Posterior cingulate gyrus (tissue), 11 donors: ENCODE results near the gene CCDC51.

Experiments used
- DNase-seq, 10 donors: peaks; one replicate each; pipeline versions ENCODE4 v3.0.0 to v3.0.0-alpha.2; 2020 to 2021; ENCODE audit warnings: mixed read lengths in 3 of 10
- intact Hi-C: fragments of 100-400 bp; cut with DNase I; formaldehyde crosslinking; loops from one replicate; pipeline ENCODE4 v1.15.1; 2023

The CCDC51 gene

GRCh38 chr3:48436477-48436787 is 3.5 kb downstream of the CCDC51 start:
- intact Hi-C loops = loop anchor here (1.0 to 5.0 kb wide), 4 partner anchors 35 to 244 kb away; no protein-coding TSS in a partner anchor
- peak in 1 of 10 donors; percentile 31 for DNase-seq

DNA sequence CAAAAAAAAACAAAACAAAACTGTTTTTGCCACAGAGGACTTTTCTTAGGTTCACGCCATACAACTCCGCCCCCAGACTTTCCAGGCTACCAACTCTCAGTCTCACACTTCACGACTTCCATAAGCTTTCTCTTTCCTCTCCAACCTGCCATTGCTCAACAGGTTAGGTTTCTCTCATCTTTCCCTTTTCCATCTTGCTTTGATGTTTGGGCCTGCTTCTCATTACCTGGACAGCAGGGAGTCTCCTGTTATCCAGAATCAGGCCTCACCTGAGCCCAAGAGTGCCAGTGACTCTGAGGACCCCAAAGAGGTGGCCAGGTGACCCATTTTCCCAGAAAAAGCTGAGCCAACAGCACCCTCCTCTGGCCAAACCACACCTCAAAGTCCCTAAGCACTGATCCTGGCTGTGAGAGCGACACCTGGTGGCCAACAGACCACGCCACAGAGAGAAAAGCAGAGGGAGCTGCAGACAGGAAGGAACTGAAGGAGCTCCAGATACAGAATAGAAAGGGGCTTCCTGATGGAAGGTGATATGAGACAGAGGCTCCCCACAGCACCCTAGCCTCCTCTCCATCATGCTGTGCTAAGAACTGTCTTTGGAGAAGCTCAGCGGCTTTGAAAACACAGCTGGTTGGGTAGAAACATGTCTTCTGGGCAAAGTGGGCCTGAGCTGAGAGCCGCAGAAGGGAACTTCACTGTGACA is 4.0 kb downstream of the CCDC51 start:
- DNase-seq = peak; percentile 77 to 99 (median 92)
- intact Hi-C loops = loop anchor here (1.0 to 5.0 kb wide), 4 partner anchors 35 to 244 kb away; no protein-coding TSS in a partner anchor

GRCh38 chr3:48435223-48435595 is 4.7 kb downstream of the CCDC51 start:
- DNase-seq = no peak
- intact Hi-C loops = loop anchor here (5.0 kb wide), 1 partner anchor 243 kb away; no protein-coding TSS in a partner anchor

DNA sequence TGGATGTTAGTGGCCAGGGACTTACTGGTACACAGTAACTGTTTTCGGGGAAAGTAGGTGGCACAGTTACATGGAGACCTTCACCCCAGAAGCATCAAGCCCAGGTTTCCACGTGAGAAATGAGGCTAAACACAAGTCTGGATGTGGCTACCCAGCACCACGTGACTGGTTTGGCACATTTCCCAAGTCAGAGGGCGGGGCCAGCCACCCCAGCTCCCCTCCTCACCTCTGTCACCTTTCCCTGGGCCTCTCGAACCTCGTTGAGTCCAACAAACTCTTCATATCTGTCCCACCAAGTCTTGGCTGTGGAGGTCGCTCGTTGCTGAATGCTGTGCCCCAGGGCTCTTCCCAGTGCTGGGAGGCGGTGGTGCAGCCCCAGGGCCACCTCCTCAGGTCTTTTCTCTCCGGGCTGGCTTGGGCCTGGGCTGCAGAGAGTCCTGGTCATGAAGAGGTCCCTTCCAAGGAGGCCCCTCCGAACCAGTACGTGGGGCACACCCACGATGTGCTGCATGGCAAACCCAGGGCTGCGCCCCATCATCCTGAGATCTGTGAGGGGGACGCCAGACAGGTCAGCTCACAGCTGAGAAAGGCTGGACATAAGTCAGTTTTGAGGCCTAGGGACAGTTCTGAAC is 5.2 kb downstream of the CCDC51 start:
- intact Hi-C loops = loop anchor here (5.0 kb wide), 1 partner anchor 242 kb away; no protein-coding TSS in a partner anchor
- DNase-seq = peak in 2 of 10 donors; percentile 66 to 73

- intact Hi-C loops = no loop called here
- DNase-seq = peak in 2 of 10 donors; percentile 49 to 71
Measured at GRCh38 chr3:48433472-48434118, 6.3 kb downstream of the CCDC51 start.

DNA sequence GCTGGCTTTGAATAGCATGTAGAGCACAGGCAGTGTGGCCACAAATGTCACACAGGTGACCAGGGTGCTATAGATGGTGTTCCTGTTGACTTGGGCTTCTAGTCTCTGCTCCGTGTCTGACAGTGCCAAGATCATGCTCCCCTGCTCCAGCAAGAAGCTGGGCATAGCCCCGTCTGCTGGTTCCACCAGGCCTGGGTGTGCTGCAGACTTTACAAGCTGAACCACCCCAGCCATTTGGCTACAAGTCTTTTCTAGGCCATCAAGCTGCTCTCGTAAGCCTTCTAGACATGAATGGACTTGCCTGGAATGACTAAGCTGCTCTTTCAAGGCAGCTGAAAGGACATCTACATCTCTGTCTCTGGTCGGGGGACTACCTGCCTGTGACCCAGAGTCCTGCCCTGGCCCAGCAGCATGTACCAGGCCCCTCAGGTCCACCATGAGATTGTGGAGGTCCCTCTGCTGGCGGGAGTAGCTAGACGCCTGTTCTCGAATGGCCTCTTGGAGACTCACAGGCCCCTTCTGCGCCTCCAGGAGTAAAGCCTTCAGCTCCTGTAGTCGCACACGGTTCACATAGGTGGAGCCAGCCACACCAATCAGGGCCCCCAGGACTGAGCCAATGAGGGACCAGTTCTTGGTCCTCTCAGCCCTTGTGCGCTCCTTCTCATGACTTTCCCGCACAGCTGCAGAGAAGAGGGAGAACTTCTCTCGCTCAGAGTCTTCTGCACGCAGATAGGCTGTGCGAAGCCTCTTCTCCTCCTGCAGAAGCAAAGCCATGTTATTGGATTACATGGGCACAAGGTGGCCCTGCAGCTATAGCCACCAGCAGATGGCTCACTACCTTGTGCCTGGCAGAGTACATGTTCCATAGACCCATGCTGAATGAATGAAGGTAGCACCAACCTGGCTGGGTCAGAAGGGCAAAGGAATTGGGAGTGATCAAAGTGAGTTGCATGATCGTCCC is 7.2 kb downstream of the CCDC51 start:
- peak in 1 of 10 donors; percentile 77 for DNase-seq
- intact Hi-C loops = no loop called here

DNA sequence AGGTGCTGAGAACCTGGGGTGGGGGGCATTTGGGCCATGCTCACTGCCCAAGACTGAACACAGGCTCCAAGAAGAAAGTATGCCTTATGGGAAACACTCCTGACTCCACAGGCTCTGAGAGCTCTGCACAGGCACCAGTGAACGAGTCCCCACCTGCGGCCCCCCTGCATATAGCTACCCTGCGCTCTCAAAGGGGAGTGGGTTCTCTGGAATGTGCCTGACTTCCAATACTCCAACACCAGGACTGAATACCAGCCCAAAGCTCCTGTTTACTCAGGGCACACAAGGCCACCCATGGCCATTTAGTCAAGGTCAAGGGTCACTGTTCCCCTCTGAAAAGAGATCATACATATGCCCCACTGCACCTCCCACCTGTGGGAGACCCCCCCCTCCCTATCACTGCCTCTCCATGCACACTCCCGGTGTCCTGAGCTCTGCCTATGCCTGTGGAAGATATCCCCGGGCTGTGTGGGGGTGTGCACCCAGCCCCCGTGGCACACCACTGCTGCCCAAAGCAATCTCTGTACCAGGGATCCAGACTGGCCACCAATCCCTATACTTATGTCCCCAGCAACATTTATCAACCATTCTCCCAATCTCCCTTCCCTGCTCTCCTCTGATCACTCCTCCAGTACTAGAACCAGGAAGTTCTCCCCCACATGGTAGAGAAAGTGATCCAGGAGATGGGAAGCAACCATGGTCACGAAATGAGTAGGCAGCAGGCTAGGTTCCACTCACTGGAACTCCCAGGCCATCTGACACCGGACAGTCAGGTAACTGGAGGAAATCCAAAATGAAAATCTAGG is 8.5 kb downstream of the CCDC51 start:
- peak in 1 of 10 donors; percentile 61 for DNase-seq

GRCh38 chr3:48430708-48431101 is 9.2 kb downstream of the CCDC51 start:
- intact Hi-C loops = no loop called here
- DNase-seq = peak in 1 of 10 donors; percentile 69

More for the DNA sequence above, 8.5 kb downstream of the CCDC51 start:
- intact Hi-C loops = no loop called here

DNA sequence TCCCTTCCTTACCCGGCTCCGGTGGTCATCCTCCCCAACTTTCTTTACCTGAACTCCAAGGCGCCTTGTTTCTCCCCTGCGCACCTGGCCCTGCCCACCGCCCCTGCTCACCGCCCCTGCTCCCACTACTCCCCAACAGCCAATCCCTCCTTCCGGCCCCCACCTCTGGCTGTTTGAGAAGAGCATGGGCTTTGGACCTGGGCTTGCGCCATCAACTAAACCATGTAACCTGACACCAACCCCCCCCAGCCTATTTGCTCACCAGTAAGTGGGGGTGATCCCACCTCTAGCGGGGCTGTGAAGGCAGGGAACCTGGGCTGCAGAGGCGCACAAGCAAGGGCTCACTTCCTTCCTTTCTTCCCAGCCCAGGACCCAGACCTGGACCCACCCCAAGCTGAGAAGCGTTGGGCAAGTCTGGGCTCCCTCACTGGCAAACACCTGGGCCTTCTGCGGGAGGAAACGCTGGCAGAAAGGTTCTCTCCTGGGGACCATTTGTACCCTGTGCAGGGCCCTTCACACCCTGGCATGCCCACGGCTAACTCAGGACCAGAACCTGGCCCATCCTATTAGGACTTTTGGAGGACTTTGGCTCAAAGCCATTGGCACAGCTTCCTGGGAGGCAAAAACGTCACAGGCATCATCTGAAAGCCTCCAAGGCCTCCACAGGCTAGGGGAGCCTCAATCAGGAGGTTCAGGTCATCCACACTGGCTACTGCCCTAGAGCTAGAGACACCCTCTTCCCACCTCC is 9.8 kb downstream of the CCDC51 start, which contains the start of gene PLXNB1:
PLXNB1 (minus strand) TSS at position 127 of the 748 bp plus-strand sequence. CDS start 5,475 bp downstream, outside the sequence.
- peak in 2 of 10 donors; percentile 74 to 80 for DNase-seq
- intact Hi-C loops = no loop called here

DNA sequence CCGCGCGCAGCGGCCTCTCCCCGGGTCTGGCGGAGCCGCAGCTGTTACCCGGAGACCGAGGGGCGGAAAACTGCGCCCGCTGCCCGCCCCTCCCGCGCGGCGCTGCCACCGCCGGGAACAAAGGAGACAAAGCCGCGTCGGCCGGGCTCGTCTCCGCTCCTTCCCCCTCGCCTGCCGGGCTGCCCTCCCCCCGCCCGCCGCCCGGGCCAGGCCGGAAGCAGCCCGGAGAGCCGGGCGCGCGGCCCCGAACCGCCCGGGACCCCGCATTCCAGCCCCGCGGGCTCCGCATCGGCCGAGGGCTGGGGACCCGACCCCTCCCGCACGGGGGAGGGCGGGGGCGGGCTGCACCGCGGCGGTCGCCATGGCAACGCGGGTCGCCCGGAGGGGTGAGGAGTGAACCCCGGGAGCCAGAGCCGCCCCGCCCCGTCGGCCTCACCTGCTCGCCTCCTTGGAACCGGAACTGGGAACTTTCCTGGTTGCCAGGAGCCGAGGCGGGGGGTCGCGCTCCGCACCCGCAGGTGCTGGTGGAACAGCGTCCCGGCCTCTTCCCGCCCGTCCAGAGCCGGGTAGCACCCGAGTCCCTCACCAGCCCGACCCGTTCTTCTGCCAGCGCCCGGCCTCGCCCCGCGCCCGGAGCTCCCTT is 10.5 kb downstream of the CCDC51 start:
- peak; percentile 65 to 97 (median 72) for DNase-seq

GRCh38 chr3:48428572-48429316 is 11.2 kb downstream of the CCDC51 start:
- peak in 9 of 10 donors; percentile 27 to 92 (median 53) for DNase-seq
- intact Hi-C loops = no loop called here

More for the DNA sequence above, 10.5 kb downstream of the CCDC51 start:
- intact Hi-C loops = no loop called here

GRCh38 chr3:48428088-48428571 is 11.8 kb downstream of the CCDC51 start:
- DNase-seq = peak in 2 of 10 donors; percentile 79 to 80
- intact Hi-C loops = no loop called here

DNA sequence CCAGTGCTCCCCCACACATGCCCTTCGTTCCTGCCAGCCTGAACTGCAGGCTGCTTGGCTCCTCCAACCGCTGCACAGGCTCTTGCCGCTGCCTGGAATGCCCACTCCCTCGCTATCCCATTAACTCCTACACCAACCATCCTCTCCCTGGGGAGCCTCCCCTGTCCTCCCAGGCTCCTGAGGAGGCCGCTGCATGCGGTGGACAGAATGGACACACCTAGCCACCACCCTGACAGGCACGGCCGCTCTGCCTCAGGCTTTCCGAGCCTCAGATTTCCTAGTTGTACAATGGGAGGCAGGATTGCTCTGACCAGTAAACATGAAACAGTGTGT is 12.3 kb downstream of the CCDC51 start:
- intact Hi-C loops = no loop called here
- peak in 5 of 10 donors; percentile 18 to 88 (median 75) for DNase-seq

- intact Hi-C loops = no loop called here
- peak in 4 of 10 donors; percentile 50 to 79 (median 76) for DNase-seq
Measured at GRCh38 chr3:48426944-48427629, 12.8 kb downstream of the CCDC51 start.

GRCh38 chr3:48426401-48426909 is 13.5 kb downstream of the CCDC51 start:
- peak; percentile 81 to 98 (median 88) for DNase-seq

GRCh38 chr3:48425281-48425812 is 14.6 kb downstream of the CCDC51 start:
- DNase-seq = peak in 9 of 10 donors; percentile 44 to 93 (median 62)
- intact Hi-C loops = no loop called here

More at GRCh38 chr3:48426401-48426909, 13.5 kb downstream of the CCDC51 start:
- intact Hi-C loops = no loop called here
